Heart right ventricle (tissue), 16 donors: ENCODE data around the gene CTDP1. TPM values are rescaled to one million over a fixed set of nuclear protein-coding genes. Genes with fewer than 3 reads are reported as not detected.

Experiments
- ATAC-seq, 8 donors: fragments of 200-7000 bp; cut with Tn5 transposase; one replicate each; pipeline ENCODE4 v1.9.1; 2020; ENCODE audit warnings: mild to moderate bottlenecking in 8 of 8, moderate library complexity in 8 of 8, moderate number of reproducible peaks in 1 of 8
- DNase-seq, 2 donors: peaks; one replicate each; pipeline ENCODE4 v3.0.0-alpha.2; 2020
- H3K27ac ChIP-seq, 10 donors: fragments of 200-600 bp; sonication (generic) in 2 of 10; one replicate each; pipeline versions ENCODE4 v1.5.0 to v1.8.0; 2020 to 2022; ENCODE audit warnings: mild to moderate bottlenecking in 3 of 10
- H3K27me3 ChIP-seq, 7 donors: fragments of 200-600 bp; one replicate each; pipeline ENCODE4 v1.8.0; 2021 to 2022; ENCODE audit warnings: mild to moderate bottlenecking in 2 of 7
- H3K36me3 ChIP-seq, 9 donors: fragments of 200-600 bp; sonication (generic) in 1 of 9; one replicate each; pipeline versions ENCODE4 v1.5.0 to v1.8.0; 2020 to 2022; ENCODE audit warnings: mild to moderate bottlenecking in 2 of 9
- H3K4me1 ChIP-seq, 9 donors: fragments of 200-600 bp; sonication (generic) in 1 of 9; one replicate each; pipeline versions ENCODE4 v1.5.0 to v1.8.0; 2020 to 2022; ENCODE audit warnings: mild to moderate bottlenecking in 4 of 9
- H3K4me3 ChIP-seq, 10 donors: fragments of 200-600 bp; sonication (generic) in 2 of 10; one replicate each; pipeline versions ENCODE4 v1.5.0 to v1.8.0; 2020 to 2022; ENCODE audit warnings: mild to moderate bottlenecking in 7 of 10, moderate library complexity in 2 of 10
- H3K9me3 ChIP-seq, 11 donors: fragments of 200-600 bp in 10 of 11; sonication (generic) in 2 of 11; one replicate each; pipeline versions ENCODE4 v1.5.0 to v1.8.0; 2013 to 2022; ENCODE audit warnings: mild to moderate bottlenecking in 2 of 11, control low read depth in 1 of 11, moderate library complexity in 1 of 11
- WGBS, 2 donors: extraction: QIAGEN DNeasy Blood & Tissue Kit; methylation state at CpG; one replicate each; pipeline ENCODE4 v1.1.7; 2013; ENCODE audit warnings: inconsistent platforms in 1 of 2; 5-methylcytosine and 5-hydroxymethylcytosine counted together
- intact Hi-C, 10 donors: fragments of 100-400 bp; cut with DNase I; formaldehyde crosslinking; loops; one replicate each; pipeline versions ENCODE4 v1.11.1 to v1.14.2; 2022
- polyA plus RNA-seq, 2 donors: library from polyadenylated mRNA; stranded (reverse); fragments of 200-250 nt; gene quantifications; one replicate each; pipeline ENCODE4 v1.2.3, GENCODE V29; 2013
- total RNA-seq, 10 donors: library from RNA; stranded (reverse); fragmentation: NEBNext Ultra II Directional in 3 of 10; extraction: Animal tissue kit (Norgen Biotek cat#: 25700) in 3 of 10; gene quantifications; one replicate each; pipeline versions ENCODE4 v1.2.1 to v1.2.4, GENCODE V29; 2021 to 2023
- TF ChIP-seq, protein P1 (sequence below), 9 donors: fragments of 200-600 bp; sonication (generic) in 2 of 9; IDR thresholded peaks; one replicate each; pipeline versions ENCODE4 v1.5.0 to v1.8.0; 2021 to 2022; ENCODE audit warnings: antibody characterized with exemption in 9 of 9, mild to moderate bottlenecking in 5 of 9, moderate library complexity in 1 of 9
- donor health status: Arrhythmogenic right ventricular cardiomyopathy.
- donor health status: ischemic (EF 13 %, LVEDD 7.1; RV severe dilation, severe dysfunction).
- donor health status: healthy with polysubstance abuse.
- donor health status: DM: no; HTN: yes; CAD: no.
- donor health status: DM: no; HTN: no; CAD: no.
- donor health status: ischemic (EF 25% LVEDD 6.9; RV normal size, moderate dysfunction).
- donor health status: ischemic (EF 25% LVEDD 5.7; RV mildly dilated, moderate dysfunction).
- donor health status: healthy.
- donor health status: DM: yes; HTN: yes; CAD: no.
- donor health status: Ischemic cardiomyopathy.
- donor health status: ischemic (EF 35%, LVEDD 5.7; RV mildly dilated, moderate dysfunction).
- donor health status: nonischemic (EF 11% LVEDD 7.7; RV severe dilation, severe dysfunction).
- donor health status: DM: yes; HTN: yes; CAD: no.
- donor health status: PGD.
- donor health status: ischemic (EF 29% LVEDD 5.4; RV normal size, mild dysfunction).
- donor health status: nonischemic (EF 23%, LVEDD 6.1; RV moderate dilation, normal function).

CTDP1 gene
- total and polyA plus RNA-seq, 12 donors = 6.8 to 12.5 (median 9.3) TPM

GRCh38 chr18:79736230-79736629, 56.6 kb downstream of the CTDP1 start:
- Histone ChIP-seq H3K9me3 (peaks cover 0 to 43% (median 9%) of the 10 kb centered on the region in 11 donors), H3K4me1 (peaks cover 0 to 4% (median 0%) of the 10 kb centered on the region in 9 donors), H3K27ac (no peak overlapping the region), H3K4me3 (no peak overlapping the region), H3K36me3 (peaks cover 0 to 94% (median 37%) of the 10 kb centered on the region in 9 donors), H3K27me3 (no peaks in the 10 kb centered on the region)
- ATAC-seq (peak in 1 of 8 donors; percentile 29), DNase-seq (no peak)
- intact Hi-C loops = no loop called here
- TF ChIP-seq, protein P1, sequence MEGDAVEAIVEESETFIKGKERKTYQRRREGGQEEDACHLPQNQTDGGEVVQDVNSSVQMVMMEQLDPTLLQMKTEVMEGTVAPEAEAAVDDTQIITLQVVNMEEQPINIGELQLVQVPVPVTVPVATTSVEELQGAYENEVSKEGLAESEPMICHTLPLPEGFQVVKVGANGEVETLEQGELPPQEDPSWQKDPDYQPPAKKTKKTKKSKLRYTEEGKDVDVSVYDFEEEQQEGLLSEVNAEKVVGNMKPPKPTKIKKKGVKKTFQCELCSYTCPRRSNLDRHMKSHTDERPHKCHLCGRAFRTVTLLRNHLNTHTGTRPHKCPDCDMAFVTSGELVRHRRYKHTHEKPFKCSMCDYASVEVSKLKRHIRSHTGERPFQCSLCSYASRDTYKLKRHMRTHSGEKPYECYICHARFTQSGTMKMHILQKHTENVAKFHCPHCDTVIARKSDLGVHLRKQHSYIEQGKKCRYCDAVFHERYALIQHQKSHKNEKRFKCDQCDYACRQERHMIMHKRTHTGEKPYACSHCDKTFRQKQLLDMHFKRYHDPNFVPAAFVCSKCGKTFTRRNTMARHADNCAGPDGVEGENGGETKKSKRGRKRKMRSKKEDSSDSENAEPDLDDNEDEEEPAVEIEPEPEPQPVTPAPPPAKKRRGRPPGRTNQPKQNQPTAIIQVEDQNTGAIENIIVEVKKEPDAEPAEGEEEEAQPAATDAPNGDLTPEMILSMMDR (IDR thresholded peaks at IDR 0.05) = no peak
- 95 to 96% methylated on average over 25 of the region's 25 CpGs for WGBS, 2 donors

GRCh38 chr18:79736846-79737245, 57.2 kb downstream of the CTDP1 start:
- H3K9me3 ChIP-seq = peaks cover 0 to 37% (median 4%) of the 10 kb centered on the region in 11 donors
- peaks cover 0 to 94% (median 31%) of the 10 kb centered on the region in 9 donors for H3K36me3 ChIP-seq

GRCh38 chr18:79737426-79737825, 57.8 kb downstream of the CTDP1 start:
- DNase-seq (no peak), ATAC-seq (no peak)
- Histone ChIP-seq H3K27me3 (no peaks in the 10 kb centered on the region), H3K4me3 (no peak overlapping the region), H3K27ac (peak overlapping the region in 1 of 10 donors; percentile 66), H3K4me1 (peaks cover 0 to 4% (median 0%) of the 10 kb centered on the region in 9 donors), H3K36me3 (peaks cover 0 to 96% (median 28%) of the 10 kb centered on the region in 9 donors), H3K9me3 (peaks cover 0 to 31% (median 0%) of the 10 kb centered on the region in 11 donors)
- intact Hi-C loops = no loop called here
- WGBS, 2 donors = 96 to 98% methylated on average over 17 of the region's 17 CpGs
- TF ChIP-seq, protein P1 (IDR thresholded peaks at IDR 0.05) = no peak

More at GRCh38 chr18:79736846-79737245, 57.2 kb downstream of the CTDP1 start:
- ATAC-seq (peak in 2 of 8 donors; percentile 26 to 61), DNase-seq (no peak)
- intact Hi-C loops = no loop called here
- WGBS, 2 donors = 95 to 97% methylated on average over 24 of the region's 24 CpGs
- Histone ChIP-seq H3K4me3 (no peak overlapping the region), H3K27ac (no peak overlapping the region), H3K27me3 (no peaks in the 10 kb centered on the region), H3K4me1 (peaks cover 0 to 4% (median 0%) of the 10 kb centered on the region in 9 donors)
- TF ChIP-seq, protein P1 (IDR thresholded peaks at IDR 0.05) = no peak

DNA sequence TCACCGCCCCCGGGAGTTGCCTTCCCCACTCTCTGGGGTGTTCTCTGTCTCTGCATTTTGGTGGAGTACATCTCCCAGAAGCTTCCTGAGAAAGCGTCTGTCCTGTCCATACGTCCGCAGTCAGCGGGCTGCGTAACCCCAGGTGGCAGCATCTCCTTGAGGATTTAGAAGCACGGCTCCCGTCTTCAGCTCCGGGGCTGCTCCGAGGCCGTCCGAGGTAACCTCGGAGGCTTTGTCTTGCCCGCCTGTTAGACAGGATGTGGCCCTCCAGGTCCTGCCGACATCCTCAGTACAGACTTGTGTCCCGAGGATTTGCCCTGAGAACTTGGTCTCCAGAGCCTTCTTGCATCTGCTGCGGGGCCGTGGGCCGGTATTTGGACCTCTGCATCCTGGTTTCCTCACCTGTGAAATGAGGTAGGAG, 58.4 kb downstream of the CTDP1 start:
- intact Hi-C loops = no loop called here
- WGBS, 2 donors = 80 to 86% methylated on average over 20 of the region's 20 CpGs
- TF ChIP-seq, protein P1 (IDR thresholded peaks at IDR 0.05) = no peak
- H3K27me3 ChIP-seq = no peaks in the 10 kb centered on the region
- H3K9me3 ChIP-seq = peaks cover 0 to 24% (median 0%) of the 10 kb centered on the region in 11 donors
- ATAC-seq (no peak), DNase-seq (no peak)
- peaks cover 0 to 96% (median 28%) of the 10 kb centered on the region in 9 donors for H3K36me3 ChIP-seq
- peak overlapping the region in 3 of 10 donors; percentile 28 to 66 (median 41) for H3K27ac ChIP-seq
- no peak overlapping the region for H3K4me3 ChIP-seq
- H3K4me1 ChIP-seq = peaks cover 0 to 4% (median 0%) of the 10 kb centered on the region in 9 donors
